Mammary epithelial cell (primary cell): Measurements from ENCODE around the gene FGF14.

ENCODE experiments used
- CTCF ChIP-seq, 2 donors: IDR thresholded peaks in 1 of 2; conservative IDR thresholded peaks in 1 of 2; 2 replicates each; pipeline ENCODE4 v1.5.1; 2011 to 2012; ENCODE audit warnings: inconsistent platforms in 2 of 2, low read length in 2 of 2, mild to moderate bottlenecking in 2 of 2, control low read depth in 1 of 2, low read depth in 1 of 2; ENCODE audit not compliant: insufficient read depth in 1 of 2; ENCODE audit errors: extremely low read depth in 1 of 2
- EZH2 ChIP-seq: IDR thresholded peaks from 2 replicates; pipeline ENCODE4 v1.6.1; 2012; ENCODE audit warnings: low read length, inconsistent platforms, borderline replicate concordance

GRCh38 chr13:102170305-102170704 is 231.5 kb downstream of the FGF14 start:
- TF ChIP-seq CTCF (conservative IDR thresholded peaks at IDR 0.05 in 1 of 2, IDR thresholded peaks at IDR 0.05 in 1 of 2; ENCODE audit: extremely low read depth in 1 of 2, insufficient read depth in 1 of 2, low read depth in 1 of 2, low read length in 2 of 2), result no peak
- no peak for TF ChIP-seq EZH2
